Neural progenitor cell (in vitro differentiated cells): ENCODE measurements around the gene FNIP1. TPM values are rescaled to one million over a fixed set of nuclear protein-coding genes. Genes with fewer than 3 reads are reported as not detected.

ENCODE experiments used
- DNase-seq: peaks from one replicate; pipeline ENCODE4 v3.0.0-alpha.2; 2016; ENCODE audit warnings: low spot score
- H2AFZ ChIP-seq: fragments of 200-600 bp; sonication (generic); replicated peaks from 2 replicates; pipeline ENCODE4 v1.6.1; 2016; ENCODE audit warnings: antibody characterized with exemption
- H3F3A ChIP-seq: fragments of 200-600 bp; sonication (generic); 2 replicates; pipeline ENCODE4 v1.6.1; 2016; ENCODE audit warnings: antibody characterized with exemption, low read depth
- H3K27ac ChIP-seq: fragments of 200-600 bp; sonication (generic); 2 replicates; pipeline ENCODE4 v1.5.1; 2016; ENCODE audit warnings: mild to moderate bottlenecking
- H3K27me3 ChIP-seq: fragments of 200-600 bp; sonication (generic); 2 replicates; pipeline ENCODE4 v1.6.1; 2016; ENCODE audit warnings: mild to moderate bottlenecking, moderate library complexity
- H3K36me3 ChIP-seq: fragments of 200-600 bp; sonication (generic); 2 replicates; pipeline ENCODE4 v1.5.1; 2016
- H3K4me1 ChIP-seq: fragments of 200-600 bp; sonication (generic); 2 replicates; pipeline ENCODE4 v1.6.1; 2016; ENCODE audit warnings: mixed run types
- H3K4me2 ChIP-seq: fragments of 200-600 bp; sonication (generic); 2 replicates; pipeline ENCODE4 v1.6.1; 2016
- H3K4me3 ChIP-seq: fragments of 200-600 bp; sonication (generic); 2 replicates; pipeline ENCODE4 v1.5.1; 2016
- H3K79me2 ChIP-seq: fragments of 200-600 bp; sonication (generic); 2 replicates; pipeline ENCODE4 v1.6.1; 2016; ENCODE audit warnings: low read depth
- H3K9ac ChIP-seq: fragments of 200-600 bp; sonication (generic); 2 replicates; pipeline ENCODE4 v1.6.1; 2016
- H3K9me3 ChIP-seq: fragments of 200-600 bp; sonication (generic); 2 replicates; pipeline ENCODE4 v1.5.1; 2016; ENCODE audit warnings: low read depth
- H4K20me1 ChIP-seq: fragments of 200-600 bp; sonication (generic); 2 replicates; pipeline ENCODE4 v1.6.1; 2016; ENCODE audit warnings: low read depth
- H3K27ac Mint-ChIP-seq: 3 replicates; pipeline ENCODE4 v1.8.0; 2021; ENCODE audit warnings: mixed read lengths
- H3K27me3 Mint-ChIP-seq: 2 replicates; pipeline ENCODE4 v1.8.0; 2022; ENCODE audit warnings: low read depth, mild to moderate bottlenecking, inconsistent platforms, moderate library complexity, mixed read lengths; ENCODE audit not compliant: insufficient read depth
- H3K36me3 Mint-ChIP-seq: 3 replicates; pipeline ENCODE4 v1.8.0; 2021; ENCODE audit warnings: mixed read lengths
- H3K4me1 Mint-ChIP-seq: 3 replicates; pipeline ENCODE4 v1.8.0; 2021; ENCODE audit warnings: mixed read lengths
- H3K4me3 Mint-ChIP-seq: 3 replicates; pipeline ENCODE4 v1.8.0; 2021; ENCODE audit warnings: mild to moderate bottlenecking, moderate library complexity, mixed read lengths
- H3K9me3 Mint-ChIP-seq: 3 replicates; pipeline ENCODE4 v1.8.0; 2020; ENCODE audit warnings: mixed read lengths
- EZH2 ChIP-seq: fragments of 200-600 bp; sonication (generic); IDR thresholded peaks from 2 replicates; pipeline ENCODE4 v1.6.1; 2017; ENCODE audit warnings: antibody characterized with exemption, mild to moderate bottlenecking, moderate library complexity
- EZH2phosphoT487 ChIP-seq: fragments of 200-600 bp; sonication (generic); IDR thresholded peaks from 2 replicates; pipeline ENCODE4 v1.6.1; 2017; ENCODE audit warnings: antibody characterized with exemption
- total RNA-seq: library from RNA; depleted of rRNA; stranded (reverse); fragments of >200 nt; gene quantifications from 2 replicates; pipeline ENCODE4 v1.2.3, GENCODE V29; 2015; ENCODE audit warnings: low replicate concordance
- TF ChIP-seq, protein P1 (sequence below): fragments of 200-600 bp; sonication (generic); IDR thresholded peaks from 2 replicates; pipeline ENCODE4 v1.5.1; 2017; ENCODE audit warnings: antibody characterized with exemption, mild to moderate bottlenecking

FNIP1 gene
- total RNA-seq, 1 donor from 2014 or later = 44.4 TPM

DNA sequence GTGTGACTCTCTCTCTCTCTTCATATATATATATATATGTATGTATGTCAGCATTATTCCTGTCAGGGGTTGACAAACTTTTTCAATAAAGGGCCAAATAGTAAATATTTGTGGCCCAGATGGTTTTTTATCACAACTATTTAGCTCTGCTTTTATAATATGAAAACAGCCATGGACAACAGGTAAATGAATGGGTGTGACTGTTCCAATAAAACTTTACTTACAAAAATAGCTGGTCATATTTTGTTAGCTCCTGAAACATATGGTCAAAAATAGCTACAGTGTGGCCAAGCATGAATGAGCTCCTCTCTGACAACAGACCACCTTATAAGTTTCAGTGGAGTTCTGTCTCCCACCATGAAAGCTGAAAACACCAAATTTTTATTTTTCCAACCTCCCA is 183.4 kb downstream of the FNIP1 start:
- Histone ChIP-seq H3F3A (no peaks in the 10 kb centered on the region), H3K9me3 (no peaks in the 10 kb centered on the region), H3K36me3 (no peaks in the 10 kb centered on the region), H3K4me3 (no peak overlapping the region), H4K20me1 (peaks cover 6% of the 10 kb centered on the region), H3K79me2 (peaks cover 88% of the 10 kb centered on the region), H3K27me3 (no peaks in the 10 kb centered on the region), H3K4me1 (peaks cover 5% of the 10 kb centered on the region), H3K4me2 (no peak overlapping the region), H3K9ac (no peak overlapping the region), H2AFZ (no peak overlapping the region), H3K27ac (no peak overlapping the region)
- H3K36me3 Mint-ChIP-seq = peaks cover 14% of the 10 kb centered on the region
- no peaks in the 10 kb centered on the region for H3K4me1 Mint-ChIP-seq
- no peak for DNase-seq
- H3K4me3 Mint-ChIP-seq = no peak overlapping the region
- H3K27me3 Mint-ChIP-seq = peaks cover 2% of the 10 kb centered on the region
- H3K9me3 Mint-ChIP-seq = peaks cover 18% of the 10 kb centered on the region
- TF ChIP-seq EZH2 = no peak
- TF ChIP-seq, protein P1, sequence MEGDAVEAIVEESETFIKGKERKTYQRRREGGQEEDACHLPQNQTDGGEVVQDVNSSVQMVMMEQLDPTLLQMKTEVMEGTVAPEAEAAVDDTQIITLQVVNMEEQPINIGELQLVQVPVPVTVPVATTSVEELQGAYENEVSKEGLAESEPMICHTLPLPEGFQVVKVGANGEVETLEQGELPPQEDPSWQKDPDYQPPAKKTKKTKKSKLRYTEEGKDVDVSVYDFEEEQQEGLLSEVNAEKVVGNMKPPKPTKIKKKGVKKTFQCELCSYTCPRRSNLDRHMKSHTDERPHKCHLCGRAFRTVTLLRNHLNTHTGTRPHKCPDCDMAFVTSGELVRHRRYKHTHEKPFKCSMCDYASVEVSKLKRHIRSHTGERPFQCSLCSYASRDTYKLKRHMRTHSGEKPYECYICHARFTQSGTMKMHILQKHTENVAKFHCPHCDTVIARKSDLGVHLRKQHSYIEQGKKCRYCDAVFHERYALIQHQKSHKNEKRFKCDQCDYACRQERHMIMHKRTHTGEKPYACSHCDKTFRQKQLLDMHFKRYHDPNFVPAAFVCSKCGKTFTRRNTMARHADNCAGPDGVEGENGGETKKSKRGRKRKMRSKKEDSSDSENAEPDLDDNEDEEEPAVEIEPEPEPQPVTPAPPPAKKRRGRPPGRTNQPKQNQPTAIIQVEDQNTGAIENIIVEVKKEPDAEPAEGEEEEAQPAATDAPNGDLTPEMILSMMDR = no peak
- no peak for TF ChIP-seq EZH2phosphoT487
- H3K27ac Mint-ChIP-seq = no peak overlapping the region

DNA sequence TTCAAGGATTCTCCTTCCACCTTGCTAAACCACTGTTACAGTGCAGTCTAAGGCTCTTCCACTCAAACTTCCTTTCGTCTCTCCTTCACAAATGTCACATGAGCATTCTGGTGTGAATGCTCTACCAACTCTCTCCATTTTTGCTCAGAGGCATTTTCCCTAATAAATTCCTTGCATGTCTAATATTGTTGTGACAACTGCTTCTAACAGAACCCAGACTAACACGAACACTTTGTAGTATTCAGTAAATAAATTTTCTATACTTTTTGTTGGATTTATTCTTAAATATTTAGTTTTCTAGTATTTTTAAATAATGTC is 185.8 kb downstream of the FNIP1 start:
- TF ChIP-seq, protein P1 = no peak
- TF ChIP-seq EZH2phosphoT487 (no peak), EZH2 (no peak)
- Histone ChIP-seq H3F3A (no peaks in the 10 kb centered on the region), H3K27ac (no peak overlapping the region), H3K27me3 (no peaks in the 10 kb centered on the region), H3K4me3 (no peak overlapping the region), H2AFZ (no peak overlapping the region), H3K4me1 (peaks cover 9% of the 10 kb centered on the region), H3K9ac (no peak overlapping the region), H3K9me3 (no peaks in the 10 kb centered on the region), H3K79me2 (peaks cover 78% of the 10 kb centered on the region), H4K20me1 (peaks cover 6% of the 10 kb centered on the region), H3K36me3 (no peaks in the 10 kb centered on the region), H3K4me2 (no peak overlapping the region)
- Mint-ChIP-seq H3K27ac (no peak overlapping the region), H3K27me3 (no peaks in the 10 kb centered on the region), H3K4me3 (no peak overlapping the region), H3K9me3 (peaks cover 11% of the 10 kb centered on the region), H3K36me3 (peaks cover 12% of the 10 kb centered on the region), H3K4me1 (no peaks in the 10 kb centered on the region)
- DNase-seq = no peak

DNA sequence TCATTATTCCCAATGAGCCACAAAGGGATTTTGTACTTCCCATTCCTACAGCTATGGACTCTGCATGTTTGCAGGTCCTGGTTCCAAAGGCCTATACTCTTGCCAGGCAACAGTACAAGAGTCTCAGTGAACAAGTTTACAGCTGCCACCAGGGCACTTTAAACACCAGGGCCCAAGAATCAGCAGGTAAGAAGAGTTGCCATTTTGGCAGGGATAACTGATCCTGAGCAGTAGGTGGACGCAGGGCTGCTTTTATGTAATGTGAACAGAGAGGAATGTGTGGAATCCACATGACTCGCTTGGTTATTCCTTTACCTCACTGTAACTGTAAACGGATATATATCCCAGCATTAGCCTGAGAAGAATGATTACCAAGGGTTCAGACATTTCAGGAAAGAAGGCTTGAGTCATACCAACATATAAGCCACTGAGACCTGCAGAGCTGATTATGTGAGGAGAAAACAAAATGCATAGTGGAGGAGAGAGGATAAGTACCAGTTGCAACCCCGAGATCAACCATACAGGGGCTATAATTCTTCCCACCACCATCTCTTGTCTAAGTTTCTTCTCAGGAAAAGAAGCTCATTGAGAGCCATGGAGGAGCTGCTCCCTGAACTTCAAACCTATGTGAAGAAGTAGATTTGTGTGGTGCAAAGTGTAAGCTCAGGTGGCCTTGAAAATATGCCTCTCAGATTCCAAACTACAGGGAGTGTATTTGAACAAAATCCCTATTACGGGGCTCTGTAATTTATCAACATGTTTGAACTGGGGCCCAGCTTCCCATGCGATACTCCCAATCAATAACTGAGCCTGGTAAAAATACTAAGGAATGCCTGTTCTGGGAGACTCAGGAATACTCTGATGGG is 186.4 kb downstream of the FNIP1 start:
- Mint-ChIP-seq H3K4me1 (no peaks in the 10 kb centered on the region), H3K9me3 (peaks cover 10% of the 10 kb centered on the region), H3K27ac (peak overlapping the region; percentile 66), H3K27me3 (no peaks in the 10 kb centered on the region), H3K4me3 (no peak overlapping the region), H3K36me3 (peaks cover 9% of the 10 kb centered on the region)
- Histone ChIP-seq H3K9ac (no peak overlapping the region), H3F3A (no peaks in the 10 kb centered on the region), H3K4me3 (no peak overlapping the region), H3K36me3 (no peaks in the 10 kb centered on the region), H3K9me3 (no peaks in the 10 kb centered on the region), H3K27me3 (no peaks in the 10 kb centered on the region), H3K27ac (no peak overlapping the region), H2AFZ (no peak overlapping the region), H3K4me1 (peaks cover 6% of the 10 kb centered on the region), H3K79me2 (peaks cover 75% of the 10 kb centered on the region), H4K20me1 (peaks cover 6% of the 10 kb centered on the region), H3K4me2 (no peak overlapping the region)
- TF ChIP-seq EZH2 (no peak), EZH2phosphoT487 (no peak)
- TF ChIP-seq, protein P1 = no peak
- DNase-seq = no peak
